IPS-NIHi11 (cell line): ENCODE results near the gene PCDHA1.
A peak's percentile ranks its signal among the peaks of the same experiment; 100 is the strongest.

Source experiments
- DNase-seq: peaks from one replicate; pipeline ENCODE4 v3.0.0; 2012; ENCODE audit warnings: mixed read lengths, low spot score

The PCDHA1 gene

GRCh38 chr5:141042555-141042954, 256.6 kb downstream of the PCDHA1 start:
- DNase-seq = no peak

GRCh38 chr5:141050622-141051520, 264.9 kb downstream of the PCDHA1 start, which contains the start of gene PCDHB1:
PCDHB1 (plus strand) TSS chr5:141051374; CDS start chr5:141051471, 97 bp downstream.
- DNase-seq = peak; percentile 6

- peak; percentile 23 for DNase-seq
Observed at GRCh38 chr5:141051521-141051866, 265.6 kb downstream of the PCDHA1 start.
